H9 (cell line): ENCODE data around the gene POU2F1. TPM values are rescaled to one million over a fixed set of nuclear protein-coding genes. Genes with fewer than 3 reads are reported as not detected.

Experiments used
- DNase-seq: peaks from one replicate; pipeline ENCODE4 v3.0.0-alpha.2; 2017
- H2AFZ ChIP-seq: one replicate; pipeline ENCODE4 v1.6.1; 2013; ENCODE audit warnings: mild to moderate bottlenecking, low read length, control low read depth, moderate library complexity
- H2AK5ac ChIP-seq: 2 replicates; pipeline ENCODE4 v1.6.1; 2013; ENCODE audit warnings: low read length, control low read depth, mixed read lengths; ENCODE audit not compliant: insufficient read length
- H2BK120ac ChIP-seq: one replicate; pipeline ENCODE4 v1.6.1; 2013; ENCODE audit warnings: low read depth, mild to moderate bottlenecking, low read length, control low read depth, inconsistent platforms; ENCODE audit not compliant: poor library complexity, severe bottlenecking
- H2BK12ac ChIP-seq: 2 replicates; pipeline ENCODE4 v1.6.1; 2013; ENCODE audit warnings: low read length, control low read depth, mixed read lengths, low read depth; ENCODE audit not compliant: insufficient read length
- H2BK15ac ChIP-seq: 2 replicates; pipeline ENCODE4 v1.6.1; 2013; ENCODE audit warnings: low read depth, low read length, control low read depth
- H2BK20ac ChIP-seq: one replicate; pipeline ENCODE4 v1.6.1; 2013; ENCODE audit warnings: low read depth, mild to moderate bottlenecking, low read length, control low read depth, inconsistent platforms; ENCODE audit not compliant: poor library complexity, severe bottlenecking
- H2BK5ac ChIP-seq: 2 replicates; pipeline ENCODE4 v1.6.1; 2013; ENCODE audit warnings: low read length, control low read depth, mixed read lengths; ENCODE audit not compliant: insufficient read length
- H3K14ac ChIP-seq: 2 replicates; pipeline ENCODE4 v1.6.1; 2013; ENCODE audit warnings: low read length, control low read depth; ENCODE audit not compliant: insufficient read depth
- H3K18ac ChIP-seq: 2 replicates; pipeline ENCODE4 v1.6.1; 2013; ENCODE audit warnings: low read depth, mild to moderate bottlenecking, mixed read lengths, low read length, control low read depth; ENCODE audit not compliant: insufficient read length
- H3K23ac ChIP-seq: 2 replicates; pipeline ENCODE4 v1.6.1; 2013; ENCODE audit warnings: low read length, control low read depth, mixed read lengths, low read depth; ENCODE audit not compliant: insufficient read length
- H3K23me2 ChIP-seq: 2 replicates; pipeline ENCODE4 v1.6.1; 2013; ENCODE audit warnings: low read depth, mild to moderate bottlenecking, mixed read lengths, low read length, control low read depth; ENCODE audit not compliant: insufficient read length, poor library complexity, severe bottlenecking
- H3K27ac ChIP-seq: 2 replicates; pipeline ENCODE4 v1.5.1; 2013; ENCODE audit warnings: low read length, control low read depth, mixed read lengths, low read depth; ENCODE audit not compliant: insufficient read length
- H3K27me3 ChIP-seq: 2 replicates; pipeline ENCODE4 v1.6.1; 2013; ENCODE audit warnings: low read length, control low read depth, inconsistent platforms; ENCODE audit not compliant: insufficient read depth
- H3K4ac ChIP-seq: 2 replicates; pipeline ENCODE4 v1.6.1; 2013; ENCODE audit warnings: low read depth, mild to moderate bottlenecking, control low read depth, inconsistent platforms, low read length, moderate library complexity
- H3K4me1 ChIP-seq: 2 replicates; pipeline ENCODE4 v1.6.1; 2013; ENCODE audit warnings: low read length, control low read depth, inconsistent platforms; ENCODE audit not compliant: insufficient read depth
- H3K4me2 ChIP-seq: 2 replicates; pipeline ENCODE4 v1.6.1; 2013; ENCODE audit warnings: low read length, control low read depth, mixed read lengths; ENCODE audit not compliant: insufficient read length, insufficient read depth
- H3K56ac ChIP-seq: 2 replicates; pipeline ENCODE4 v1.6.1; 2013; ENCODE audit warnings: low read depth, mild to moderate bottlenecking, mixed read lengths, low read length, control low read depth; ENCODE audit not compliant: insufficient read length
- H3K79me1 ChIP-seq: 2 replicates; pipeline ENCODE4 v1.6.1; 2013; ENCODE audit warnings: low read depth, mild to moderate bottlenecking, moderate library complexity, low read length, control low read depth, inconsistent platforms; ENCODE audit not compliant: insufficient read depth, poor library complexity, severe bottlenecking
- H3K79me2 ChIP-seq: 2 replicates; pipeline ENCODE4 v1.6.1; 2013; ENCODE audit warnings: low read length, control low read depth, inconsistent platforms; ENCODE audit not compliant: insufficient read depth
- H3K9ac ChIP-seq: 2 replicates; pipeline ENCODE4 v1.6.1; 2013; ENCODE audit warnings: low read length, control low read depth, mixed read lengths; ENCODE audit not compliant: insufficient read length; ENCODE audit errors: extremely low read depth
- H3K9me3 ChIP-seq: one replicate; pipeline ENCODE4 v1.6.1; 2013; ENCODE audit warnings: low read depth, low read length, inconsistent platforms; ENCODE audit not compliant: control insufficient read depth
- H3T11ph ChIP-seq: one replicate; pipeline ENCODE4 v1.6.1; 2013; ENCODE audit warnings: mild to moderate bottlenecking, low read length, control low read depth, inconsistent platforms
- H4K20me1 ChIP-seq: one replicate; pipeline ENCODE4 v1.6.1; 2013; ENCODE audit not compliant: control insufficient read depth, insufficient read length, insufficient read depth
- H4K5ac ChIP-seq: 2 replicates; pipeline ENCODE4 v1.6.1; 2013; ENCODE audit warnings: low read depth, mild to moderate bottlenecking, mixed read lengths, low read length, control low read depth; ENCODE audit not compliant: insufficient read length
- H4K8ac ChIP-seq: replicated peaks from 2 replicates; pipeline ENCODE4 v1.6.1; 2013; ENCODE audit warnings: low read length, control low read depth, mixed read lengths, low read depth; ENCODE audit not compliant: insufficient read length
- H4K91ac ChIP-seq: 2 replicates; pipeline ENCODE4 v1.6.1; 2013; ENCODE audit warnings: low read depth, mild to moderate bottlenecking, moderate library complexity, mixed read lengths, low read length, control low read depth; ENCODE audit not compliant: insufficient read length
- H3K27ac Mint-ChIP-seq, 3 experiments: 2 replicates in 2 of 3; 3 replicates in 1 of 3; pipeline ENCODE4 v1.8.0; 2020 to 2021; ENCODE audit warnings: mixed read lengths in 3 of 3, mild to moderate bottlenecking in 1 of 3, moderate library complexity in 1 of 3
- H3K27me3 Mint-ChIP-seq: 2 replicates; pipeline ENCODE4 v1.8.0; 2021; ENCODE audit warnings: low read depth, mild to moderate bottlenecking, moderate library complexity, mixed read lengths
- H3K36me3 Mint-ChIP-seq, 3 experiments: 2 replicates in 2 of 3; 3 replicates in 1 of 3; pipeline ENCODE4 v1.8.0; 2020 to 2021; ENCODE audit warnings: low read depth in 3 of 3, mixed read lengths in 3 of 3; ENCODE audit not compliant: insufficient read depth in 1 of 3
- H3K4me1 Mint-ChIP-seq, 2 experiments: 2 replicates each; pipeline ENCODE4 v1.8.0; 2020; ENCODE audit warnings: mixed read lengths in 2 of 2
- H3K4me3 Mint-ChIP-seq, 2 experiments: 2 replicates in 1 of 2; 3 replicates in 1 of 2; pipeline ENCODE4 v1.8.0; 2020 to 2021; ENCODE audit warnings: mild to moderate bottlenecking in 2 of 2, mixed read lengths in 2 of 2, moderate library complexity in 1 of 2
- H3K9me3 Mint-ChIP-seq, 2 experiments: 2 replicates in 1 of 2; 3 replicates in 1 of 2; pipeline ENCODE4 v1.8.0; 2020; ENCODE audit warnings: mild to moderate bottlenecking in 2 of 2, mixed read lengths in 2 of 2, moderate library complexity in 1 of 2
- CTCF ChIP-seq: fragments of 200-600 bp; sonication (generic); conservative IDR thresholded peaks from 3 replicates; pipeline ENCODE4 v1.8.0; 2021; ENCODE audit warnings: antibody characterized with exemption, mild to moderate bottlenecking
- total RNA-seq: library from RNA; stranded (reverse); gene quantifications from 2 replicates; pipeline ENCODE4 v1.2.1, GENCODE V29; 2021

Gene POU2F1
- total RNA-seq, 1 experiment from 2014 or later = 62.5 TPM

GRCh38 chr1:167252986-167253385, 32.3 kb downstream of the POU2F1 start:
- H3K27ac Mint-ChIP-seq = no peak overlapping the region; a peak in 1 of 7 replicates
- Histone ChIP-seq H3K56ac (no peak overlapping the region), H4K8ac (no peak overlapping the region), H4K5ac (no peak overlapping the region), H3K27ac (no peak overlapping the region), H3K18ac (no peak overlapping the region), H3K9me3 (no peaks in the 10 kb centered on the region), H4K91ac (no peak overlapping the region), H2BK12ac (no peak overlapping the region), H3K4me2 (no peak overlapping the region), H4K20me1 (no peaks in the 10 kb centered on the region), H3K23ac (no peak overlapping the region), H2BK20ac (no peak overlapping the region), H2AK5ac (no peak overlapping the region), H2AFZ (no peak overlapping the region), H3K4me1 (no peaks in the 10 kb centered on the region), H3K79me2 (peaks cover 17% of the 10 kb centered on the region; the same call in 1 of the 2 replicates), H3T11ph (no peak overlapping the region), H2BK15ac (no peak overlapping the region), H3K4ac (no peak overlapping the region), H2BK5ac (no peak overlapping the region), H3K79me1 (peaks cover 6% of the 10 kb centered on the region), H3K14ac (no peak overlapping the region), H3K9ac (no peak overlapping the region), H3K23me2 (no peaks in the 10 kb centered on the region), H3K27me3 (no peaks in the 10 kb centered on the region), H2BK120ac (no peak overlapping the region)
- H3K9me3 Mint-ChIP-seq = no peaks in the 10 kb centered on the region
- DNase-seq = no peak
- H3K4me1 Mint-ChIP-seq = peaks cover 27 to 32% of the 10 kb centered on the region in 2 experiments
- no peak overlapping the region for H3K4me3 Mint-ChIP-seq
- H3K36me3 Mint-ChIP-seq = no peaks in the 10 kb centered on the region
- H3K27me3 Mint-ChIP-seq = no peaks in the 10 kb centered on the region
- TF ChIP-seq CTCF = no peak
